SK-N-SH (cell line): Measurements from ENCODE around the gene EDIL3.

Source experiments
- CTCF ChIP-seq: fragments of 200-600 bp; sonication (generic); IDR thresholded peaks from 2 replicates; pipeline ENCODE4 v1.6.1; 2017; ENCODE audit warnings: antibody characterized with exemption, mild to moderate bottlenecking, moderate library complexity
- JUND ChIP-seq: IDR thresholded peaks from 2 replicates; pipeline ENCODE4 v1.4.0; 2012
- MAX ChIP-seq: IDR thresholded peaks from 2 replicates; pipeline ENCODE4 v1.4.0; 2012; ENCODE audit warnings: low read depth
- MXI1 ChIP-seq: IDR thresholded peaks from 2 replicates; pipeline ENCODE4 v1.6.1; 2012; ENCODE audit warnings: mild to moderate bottlenecking, low read depth, low read length, improper control_type of control experiment
- NFIC ChIP-seq: IDR thresholded peaks from 2 replicates; pipeline ENCODE4 v1.4.0; 2012; ENCODE audit warnings: borderline replicate concordance
- POLR2AphosphoS5 ChIP-seq: IDR thresholded peaks from 2 replicates; pipeline ENCODE4 v1.6.1; 2012; ENCODE audit warnings: low read depth, low read length
- RCOR1 ChIP-seq: fragments of 150-350 bp; IDR thresholded peaks from 2 replicates; pipeline ENCODE4 v1.6.1; 2017; ENCODE audit warnings: antibody characterized with exemption, low read length
- REST ChIP-seq: IDR thresholded peaks from 2 replicates; pipeline ENCODE4 v1.6.1; 2012; ENCODE audit warnings: mild to moderate bottlenecking, low read depth, low read length, moderate library complexity
- SIN3A ChIP-seq: IDR thresholded peaks from 2 replicates; pipeline ENCODE4 v1.6.1; 2012; ENCODE audit warnings: low read depth, mild to moderate bottlenecking, low read length, moderate library complexity, borderline replicate concordance
- SMC3 ChIP-seq: IDR thresholded peaks from 2 replicates; pipeline ENCODE4 v1.6.1; 2012; ENCODE audit warnings: low read depth, low read length, improper control_type of control experiment
- USF1 ChIP-seq: IDR thresholded peaks from 2 replicates; pipeline ENCODE4 v1.4.0; 2012; ENCODE audit warnings: low read depth, borderline replicate concordance
- USF2 ChIP-seq: fragments of 150-350 bp; IDR thresholded peaks from 2 replicates; pipeline ENCODE4 v1.6.1; 2017; ENCODE audit warnings: antibody characterized with exemption, low read length, low read depth, borderline replicate concordance

- no peak for TF ChIP-seq MXI1
- TF ChIP-seq REST = no peak
- no peak for TF ChIP-seq SIN3A
- no peak for TF ChIP-seq CTCF
- no peak for TF ChIP-seq MAX
- no peak for TF ChIP-seq POLR2AphosphoS5
- TF ChIP-seq USF2 = no peak
- no peak for TF ChIP-seq NFIC
- no peak for TF ChIP-seq USF1
- no peak for TF ChIP-seq JUND
- no peak for TF ChIP-seq SMC3
- TF ChIP-seq RCOR1 = no peak
Observed at GRCh38 chr5:83924891-83925290, 459.8 kb downstream of the EDIL3 start.
